CD14-positive monocyte (primary cell): ENCODE results near the gene MSRB3. TPM values are rescaled to one million over a fixed set of nuclear protein-coding genes. Genes with fewer than 3 reads are reported as not detected.

ENCODE experiments used
- DNase-seq, 3 donors: peaks; one replicate each; pipeline ENCODE4 v3.0.0-alpha.2; 2011 to 2022
- H2AFZ ChIP-seq: 2 replicates; pipeline ENCODE4 v1.6.0; 2012; ENCODE audit warnings: mild to moderate bottlenecking, low read depth, low read length, inconsistent platforms; ENCODE audit not compliant: insufficient read depth, poor library complexity, severe bottlenecking
- H3K27ac ChIP-seq, 2 donors: 1 replicate in 1 of 2; 2 replicates in 1 of 2; pipeline ENCODE4 v1.5.1; 2012 to 2013; ENCODE audit warnings: low read length in 2 of 2, control low read depth in 1 of 2, inconsistent platforms in 1 of 2, low read depth in 1 of 2, mild to moderate bottlenecking in 1 of 2
- H3K27me3 ChIP-seq, 2 donors: one replicate each; pipeline versions ENCODE4 v1.6.0 to v1.6.1; 2011 to 2013; ENCODE audit warnings: low read length in 2 of 2; ENCODE audit not compliant: control insufficient read depth in 2 of 2, insufficient read depth in 2 of 2
- H3K36me3 ChIP-seq, 2 donors: replicated peaks in 1 of 2; 1 replicate in 1 of 2; 2 replicates in 1 of 2; pipeline versions ENCODE4 v1.5.1 to v1.6.1; 2012 to 2013; ENCODE audit warnings: low read length in 2 of 2, control low read depth in 1 of 2, inconsistent platforms in 1 of 2, mild to moderate bottlenecking in 1 of 2; ENCODE audit not compliant: insufficient read depth in 2 of 2, control insufficient read depth in 1 of 2
- H3K4me1 ChIP-seq, 2 donors: 1 replicate in 1 of 2; 2 replicates in 1 of 2; pipeline versions ENCODE4 v1.5.1 to v1.6.1; 2012 to 2013; ENCODE audit warnings: low read length in 2 of 2, control low read depth in 1 of 2, inconsistent platforms in 1 of 2, mild to moderate bottlenecking in 1 of 2, moderate library complexity in 1 of 2; ENCODE audit not compliant: insufficient read depth in 2 of 2, control insufficient read depth in 1 of 2
- H3K4me2 ChIP-seq: replicated peaks from 2 replicates; pipeline ENCODE3; 2012; ENCODE audit warnings: low read length, moderate library complexity, mild to moderate bottlenecking; ENCODE audit not compliant: poor library complexity, severe bottlenecking; ENCODE audit errors: extremely low read depth
- H3K4me3 ChIP-seq, 3 experiments: fragments of 200-600 bp in 1 of 3; sonication (generic) in 1 of 3; replicated peaks in 1 of 3; 1 replicate in 2 of 3; 2 replicates in 1 of 3; pipeline ENCODE4 v1.5.1; 2011 to 2013; ENCODE audit warnings: low read length in 3 of 3, mild to moderate bottlenecking in 3 of 3, control low read depth in 2 of 3, low read depth in 2 of 3, inconsistent platforms in 1 of 3, moderate library complexity in 1 of 3
- H3K79me2 ChIP-seq: 2 replicates; pipeline ENCODE4 v1.6.0; 2012; ENCODE audit warnings: mild to moderate bottlenecking, control low read depth, inconsistent platforms, low read length, moderate library complexity; ENCODE audit not compliant: insufficient read depth
- H3K9ac ChIP-seq: 2 replicates; pipeline ENCODE4 v1.6.0; 2017; ENCODE audit warnings: low read length, mild to moderate bottlenecking; ENCODE audit not compliant: insufficient read depth, poor library complexity, severe bottlenecking
- H3K9me3 ChIP-seq, 2 donors: replicated peaks in 1 of 2; 1 replicate in 1 of 2; 2 replicates in 1 of 2; pipeline versions ENCODE4 v1.5.1 to v1.6.1; 2012 to 2013; ENCODE audit warnings: low read length in 2 of 2, control low read depth in 1 of 2; ENCODE audit not compliant: control insufficient read depth in 1 of 2, insufficient read depth in 1 of 2
- H4K20me1 ChIP-seq: 2 replicates; pipeline ENCODE4 v1.6.0; 2012; ENCODE audit warnings: mild to moderate bottlenecking, low read length, control low read depth, moderate library complexity; ENCODE audit not compliant: insufficient read depth
- H3K27ac Mint-ChIP-seq, 7 donors: one replicate each; pipeline ENCODE4 v1.8.0; 2020; ENCODE audit warnings: mild to moderate bottlenecking in 7 of 7, mixed read lengths in 7 of 7, moderate library complexity in 6 of 7, inconsistent platforms in 2 of 7
- H3K27me3 Mint-ChIP-seq, 3 donors: one replicate each; pipeline ENCODE4 v1.8.0; 2021 to 2022; ENCODE audit warnings: low read depth in 3 of 3, mild to moderate bottlenecking in 3 of 3, mixed read lengths in 3 of 3, moderate library complexity in 3 of 3, inconsistent platforms in 1 of 3
- H3K36me3 Mint-ChIP-seq, 2 donors: one replicate each; pipeline ENCODE4 v1.8.0; 2020; ENCODE audit warnings: mixed read lengths in 2 of 2, inconsistent platforms in 1 of 2, mild to moderate bottlenecking in 1 of 2
- H3K4me1 Mint-ChIP-seq: one replicate; pipeline ENCODE4 v1.8.0; 2020; ENCODE audit warnings: mild to moderate bottlenecking, mixed read lengths
- H3K4me3 Mint-ChIP-seq, 2 donors: one replicate each; pipeline ENCODE4 v1.8.0; 2020; ENCODE audit warnings: mild to moderate bottlenecking in 2 of 2, mixed read lengths in 2 of 2, moderate library complexity in 1 of 2
- H3K9me3 Mint-ChIP-seq, 7 donors: one replicate each; pipeline ENCODE4 v1.8.0; 2020 to 2022; ENCODE audit warnings: mixed read lengths in 7 of 7, mild to moderate bottlenecking in 6 of 7, moderate library complexity in 6 of 7, inconsistent platforms in 2 of 7
- CTCF ChIP-seq: fragments of 200-600 bp; IDR thresholded peaks from one replicate; pipeline ENCODE4 v1.8.0; 2022; ENCODE audit warnings: antibody characterized with exemption, mild to moderate bottlenecking
- WGBS: methylation state at CpG from one replicate; pipeline ENCODE4 v1.1.5; 2013; ENCODE audit warnings: missing lambda C conversion rate; ENCODE audit not compliant: insufficient coverage; 5-methylcytosine and 5-hydroxymethylcytosine counted together
- intact Hi-C, 2 donors: fragments of 100-400 bp; cut with micrococcal nuclease; formaldehyde crosslinking; loops; one replicate each; pipeline versions ENCODE4 v1.15.0 to v1.15.1; 2023
- polyA minus RNA-seq: library from RNA; depleted of rRNA, polyadenylated mRNA; stranded (reverse); fragments of >200 nt; gene quantifications from 2 replicates; pipeline ENCODE4 v1.2.3, GENCODE V29; 2012
- polyA plus RNA-seq, 3 donors: library from polyadenylated mRNA; depleted of rRNA in 1 of 3; unstranded in 2 of 3; stranded (reverse) in 1 of 3; fragments of 300-500 nt in 2 of 3; fragments of >200 nt in 1 of 3; fragmentation: Illumina TruSeq in 2 of 3; gene quantifications; 1 replicate in 2 of 3; 2 replicates in 1 of 3; pipeline ENCODE4 v1.2.3, GENCODE V29; 2012 to 2021
- total RNA-seq, 12 experiments: library from RNA in 1 of 12; stranded (reverse) in 1 of 12; fragments of 120-200 nt in 1 of 12; gene quantifications; one replicate each; pipeline ENCODE4 v1.2.4 and lab custom pipeline; 2013 to 2026; ENCODE audit warnings: mixed read lengths in 6 of 12, inconsistent platforms in 1 of 12

Gene MSRB3
- total RNA-seq (2013), result 0.87 TPM
- 1 to 10 TPM in 2 of 3 donors, under 1 TPM in 1; 0.25 to 1.1 (median 1.0) TPM for polyA plus RNA-seq
- 0.16 and 0.28 TPM in 2 replicates for polyA minus RNA-seq
- total RNA-seq (lab: John Stamatoyannopoulos, UW), result 0.58 to 4.2 (median 0.98) reads per million in 11 experiments

DNA sequence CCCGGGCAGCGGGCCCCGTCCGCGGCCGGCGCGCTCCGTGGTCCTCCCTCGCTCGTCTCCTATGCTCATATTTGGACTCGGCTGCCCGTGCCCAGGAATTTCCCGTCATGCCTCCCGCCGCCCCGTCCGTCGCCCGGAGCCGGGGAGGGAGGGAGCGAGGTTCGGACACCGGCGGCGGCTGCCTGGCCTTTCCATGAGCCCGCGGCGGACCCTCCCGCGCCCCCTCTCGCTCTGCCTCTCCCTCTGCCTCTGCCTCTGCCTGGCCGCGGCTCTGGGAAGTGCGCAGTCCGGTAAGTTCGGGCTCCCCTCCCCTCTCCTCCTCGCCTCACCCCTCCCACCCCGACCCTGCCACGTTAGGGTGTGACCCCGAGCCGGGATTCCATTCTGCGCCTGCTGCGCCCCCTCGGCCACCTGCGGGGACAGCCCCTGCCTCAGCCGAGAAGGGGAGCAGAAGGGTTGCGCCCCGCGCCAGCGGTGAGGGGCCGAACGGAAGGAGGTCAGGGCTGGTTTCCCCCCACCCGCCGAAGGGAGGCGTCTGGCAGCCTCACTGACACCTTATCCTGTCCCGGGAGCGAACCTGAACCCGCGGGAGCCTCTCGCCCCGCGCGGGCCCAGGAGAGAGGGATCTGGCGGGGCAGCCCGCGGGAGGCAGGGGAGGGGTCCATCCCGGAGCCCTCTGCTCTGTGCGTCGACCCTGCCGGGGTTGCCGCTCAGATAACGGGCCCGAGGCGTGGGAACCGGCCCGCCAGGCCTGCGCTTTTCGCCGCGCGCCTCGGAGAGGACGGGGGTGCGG is at the start of gene MSRB3:
MSRB3 (plus strand) TSS at position 108 of the 793 bp plus-strand sequence. CDS start 29,897 bp downstream, outside the sequence.
- Mint-ChIP-seq H3K4me1 (peaks cover 43% of the 10 kb centered on the region), H3K27me3 (peaks cover 4 to 11% (median 8%) of the 10 kb centered on the region in 3 donors), H3K36me3 (no peaks in the 10 kb centered on the region), H3K4me3 (peak within 1 kb of the TSS; percentile 84 to 89), H3K9me3 (peaks cover 0 to 4% (median 0%) of the 10 kb centered on the region in 7 donors), H3K27ac (no peak within 1 kb of the TSS)
- H3K4me3 ChIP-seq, result peak within 1 kb of the TSS; percentile 82 to 94 (median 89)
- peaks cover 43% of the 10 kb centered on the region for H3K79me2 ChIP-seq
- peaks cover 11 to 37% of the 10 kb centered on the region in 2 donors for H3K4me1 ChIP-seq
- peak within 1 kb of the TSS; percentile 99 for H2AFZ ChIP-seq
- no peaks in the 10 kb centered on the region for H4K20me1 ChIP-seq
- no peak within 1 kb of the TSS for H3K27ac ChIP-seq
- no peaks in the 10 kb centered on the region for H3K36me3 ChIP-seq
- H3K4me2 ChIP-seq, result peak within 1 kb of the TSS; percentile 99
- peak within 1 kb of the TSS; percentile 74 for H3K9ac ChIP-seq
- peak; percentile 9 for TF ChIP-seq CTCF
- DNase-seq, result peak; percentile 14 to 37 (median 29)
- no peaks in the 10 kb centered on the region for H3K27me3 ChIP-seq
- no peaks in the 10 kb centered on the region for H3K9me3 ChIP-seq
- 0% methylated on average over 77 of the region's 85 CpGs for WGBS
- intact Hi-C loops, result no loop called here

DNA sequence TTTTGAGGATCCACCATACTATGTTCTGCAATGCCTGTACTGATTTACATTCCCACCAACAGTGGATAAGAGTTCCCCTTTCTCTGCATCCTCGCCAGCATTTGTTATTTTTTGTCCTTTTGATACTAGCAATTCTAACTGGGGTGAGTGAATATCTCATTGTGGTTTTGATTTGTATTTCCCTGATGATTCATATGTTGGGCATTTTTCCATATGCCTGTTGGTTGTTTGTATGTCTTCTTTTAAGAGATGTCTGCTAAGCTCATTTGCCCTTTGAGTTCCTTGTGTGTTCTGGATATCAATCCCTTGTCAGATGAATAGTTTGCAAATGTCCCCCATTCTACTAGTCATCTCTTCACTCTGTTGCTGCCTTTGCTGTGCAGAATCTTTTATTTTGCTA is 49.0 kb upstream of the MSRB3 start:
- intact Hi-C loops, result no loop called here
- no peak overlapping the region for H3K4me2 ChIP-seq
- H3K9me3 ChIP-seq, result peaks cover 2 to 20% of the 10 kb centered on the region in 2 donors
- Mint-ChIP-seq H3K27me3 (no peaks in the 10 kb centered on the region), H3K27ac (no peak overlapping the region), H3K4me3 (no peak overlapping the region), H3K9me3 (peaks cover 12 to 21% (median 16%) of the 10 kb centered on the region in 7 donors), H3K4me1 (peaks cover 7% of the 10 kb centered on the region), H3K36me3 (peaks cover 39 to 49% of the 10 kb centered on the region in 2 donors)
- H3K9ac ChIP-seq, result no peak overlapping the region
- H3K27ac ChIP-seq, result no peak overlapping the region
- H2AFZ ChIP-seq, result no peak overlapping the region
- peaks cover 16% of the 10 kb centered on the region for H4K20me1 ChIP-seq
- no peak overlapping the region for H3K4me3 ChIP-seq
- no peaks in the 10 kb centered on the region for H3K27me3 ChIP-seq
- H3K4me1 ChIP-seq, result no peaks in the 10 kb centered on the region
- peaks cover 15 to 43% of the 10 kb centered on the region in 2 donors for H3K36me3 ChIP-seq
- no peak for DNase-seq
- WGBS, result no CpG with 5 or more reads among the region's 1 CpG
- no peak for TF ChIP-seq CTCF
- H3K79me2 ChIP-seq, result peaks cover 4% of the 10 kb centered on the region
